OCI-LY7 (cell line): ENCODE data around the gene TRIM39.

Source experiments
- CTCF ChIP-seq: fragments of 200-600 bp; sonication (generic); conservative IDR thresholded peaks from 2 replicates; pipeline ENCODE4 v1.5.1; 2014; ENCODE audit warnings: mild to moderate bottlenecking, antibody characterized with exemption, low read length, moderate library complexity, mixed read lengths
- EZH2phosphoT487 ChIP-seq: fragments of 200-600 bp; sonication (generic); IDR thresholded peaks from 2 replicates; pipeline ENCODE4 v1.6.1; 2018; ENCODE audit warnings: low read depth, borderline replicate concordance, mild to moderate bottlenecking, mixed run types, antibody characterized with exemption, low read length, moderate library complexity, mixed read lengths

- TF ChIP-seq EZH2phosphoT487 (no peak), CTCF (no peak)
Measured at GRCh38 chr6:30312266-30312665, 14.5 kb upstream of the TRIM39 start.
